IMR-90 (cell line): ENCODE measurements around the gene CCT4. TPM values are rescaled to one million over a fixed set of nuclear protein-coding genes. Genes with fewer than 3 reads are reported as not detected.

Experiments
- ATAC-seq: fragments of 200-7000 bp; cut with Tn5 transposase; 2 replicates; pipeline ENCODE4 v1.9.1; 2020; ENCODE audit warnings: low read depth, mild to moderate bottlenecking, moderate library complexity
- BruUV-seq: library from RNA; stranded (reverse); fragments of 400-500 nt; replicated peaks from 2 replicates; lab custom pipeline; 2021; lab: Mats Ljungman, UMichigan
- CTCF ChIA-PET: fragments of 300-600 bp; formaldehyde crosslinking; extraction: SDS; loops from one replicate; lab custom pipeline; 2021; ENCODE audit warnings: antibody characterized with exemption; lab: Yijun Ruan, JAX
- POLR2A ChIA-PET: fragments of 300-600 bp; sonication (Branson Sonifier 250); formaldehyde crosslinking; loops from one replicate; lab custom pipeline; 2022; ENCODE audit warnings: antibody characterized with exemption; ENCODE audit not compliant: unreplicated experiment; lab: Charles Lee
- DNase-seq: peaks from one replicate; pipeline ENCODE4 v3.0.0; 2013
- H2AFZ ChIP-seq: replicated peaks from 2 replicates; pipeline ENCODE3; 2013; ENCODE audit warnings: low read length, mild to moderate bottlenecking; ENCODE audit not compliant: poor library complexity
- H2AK5ac ChIP-seq: 2 replicates; pipeline ENCODE4 v1.6.1; 2013; ENCODE audit warnings: low read depth, low read length, inconsistent platforms
- H2AK9ac ChIP-seq: replicated peaks from 2 replicates; pipeline ENCODE3; 2013; ENCODE audit warnings: mild to moderate bottlenecking, low read depth, low read length, moderate library complexity; ENCODE audit not compliant: poor library complexity
- H2BK120ac ChIP-seq: 2 replicates; pipeline ENCODE4 v1.6.1; 2013; ENCODE audit warnings: low read depth, low read length, inconsistent platforms
- H2BK15ac ChIP-seq: 3 replicates; pipeline ENCODE4 v1.6.1; 2013; ENCODE audit warnings: low read depth, low read length, inconsistent platforms
- H2BK20ac ChIP-seq: 2 replicates; pipeline ENCODE4 v1.6.1; 2013; ENCODE audit warnings: low read depth, mild to moderate bottlenecking, inconsistent platforms, low read length, moderate library complexity
- H2BK5ac ChIP-seq: 2 replicates; pipeline ENCODE4 v1.6.1; 2013; ENCODE audit warnings: mild to moderate bottlenecking, low read depth, low read length, inconsistent platforms; ENCODE audit not compliant: poor library complexity, severe bottlenecking
- H3K14ac ChIP-seq: replicated peaks from 2 replicates; pipeline ENCODE4 v1.6.1; 2013; ENCODE audit warnings: low read depth, low read length, inconsistent platforms
- H3K18ac ChIP-seq: 2 replicates; pipeline ENCODE4 v1.6.1; 2013; ENCODE audit warnings: low read depth, low read length, control low read depth
- H3K23ac ChIP-seq: 2 replicates; pipeline ENCODE4 v1.6.1; 2013; ENCODE audit warnings: low read depth, low read length, inconsistent platforms
- H3K27ac ChIP-seq: 2 replicates; pipeline ENCODE4 v1.5.1; 2013; ENCODE audit warnings: mild to moderate bottlenecking, control low read depth, low read length; ENCODE audit not compliant: insufficient read depth
- H3K27me3 ChIP-seq: 2 replicates; pipeline ENCODE4 v1.6.1; 2013; ENCODE audit warnings: low read length; ENCODE audit not compliant: control insufficient read depth, insufficient read depth
- H3K36me3 ChIP-seq: 2 replicates; pipeline ENCODE4 v1.6.1; 2013; ENCODE audit warnings: low read length, mixed read lengths; ENCODE audit not compliant: control insufficient read depth, insufficient read depth
- H3K4ac ChIP-seq: 2 replicates; pipeline ENCODE4 v1.6.1; 2013; ENCODE audit warnings: low read depth, low read length, inconsistent platforms
- H3K4me1 ChIP-seq: 2 replicates; pipeline ENCODE4 v1.6.1; 2013; ENCODE audit warnings: low read length, mixed read lengths; ENCODE audit not compliant: control insufficient read depth, insufficient read depth
- H3K4me2 ChIP-seq: 2 replicates; pipeline ENCODE4 v1.6.1; 2013; ENCODE audit warnings: low read depth, mild to moderate bottlenecking, control low read depth, low read length, moderate library complexity
- H3K4me3 ChIP-seq: 2 replicates; pipeline ENCODE4 v1.5.1; 2013; ENCODE audit warnings: low read depth, mild to moderate bottlenecking, control low read depth, low read length, moderate library complexity; ENCODE audit not compliant: insufficient read depth
- H3K56ac ChIP-seq: 2 replicates; pipeline ENCODE4 v1.6.1; 2013; ENCODE audit warnings: low read length, inconsistent platforms; ENCODE audit not compliant: insufficient read depth; ENCODE audit errors: extremely low read depth
- H3K79me1 ChIP-seq, 2 experiments: 2 replicates each; pipeline ENCODE4 v1.6.1; 2013; ENCODE audit warnings: low read length in 2 of 2, inconsistent platforms in 1 of 2, low read depth in 1 of 2
- H3K9ac ChIP-seq: 2 replicates; pipeline ENCODE4 v1.6.1; 2013; ENCODE audit warnings: low read depth, low read length, control low read depth
- H3K9me1 ChIP-seq: 2 replicates; pipeline ENCODE4 v1.6.1; 2013; ENCODE audit warnings: low read length, inconsistent platforms; ENCODE audit not compliant: insufficient read depth
- H3K9me3 ChIP-seq: 2 replicates; pipeline ENCODE4 v1.6.1; 2013; ENCODE audit warnings: low read length; ENCODE audit not compliant: control insufficient read depth, insufficient read depth
- H4K20me1 ChIP-seq: 2 replicates; pipeline ENCODE4 v1.6.1; 2013; ENCODE audit warnings: low read length, inconsistent platforms; ENCODE audit not compliant: insufficient read depth
- H4K5ac ChIP-seq: 2 replicates; pipeline ENCODE4 v1.6.1; 2013; ENCODE audit warnings: mild to moderate bottlenecking, low read depth, low read length, control low read depth
- H4K8ac ChIP-seq, 2 experiments: 2 replicates each; pipeline ENCODE4 v1.6.1; 2013; ENCODE audit warnings: low read depth in 2 of 2, low read length in 2 of 2, control low read depth in 1 of 2, inconsistent platforms in 1 of 2
- H4K91ac ChIP-seq: 2 replicates; pipeline ENCODE4 v1.6.1; 2013; ENCODE audit warnings: low read depth, low read length, inconsistent platforms; ENCODE audit not compliant: insufficient read depth
- BHLHE40 ChIP-seq: fragments of 150-350 bp; IDR thresholded peaks from 2 replicates; pipeline ENCODE4 v1.6.1; 2016; ENCODE audit warnings: mild to moderate bottlenecking, low read depth, low read length
- CEBPB ChIP-seq: IDR thresholded peaks from 2 replicates; pipeline ENCODE4 v1.6.1; 2012; ENCODE audit warnings: low read depth, low read length, improper control_type of control experiment
- CHD1 ChIP-seq: IDR thresholded peaks from 2 replicates; pipeline ENCODE4 v1.6.1; 2012; ENCODE audit warnings: low read depth, low read length, improper control_type of control experiment
- CTCF ChIP-seq: conservative IDR thresholded peaks from 2 replicates; pipeline ENCODE4 v1.5.1; 2012; ENCODE audit warnings: mild to moderate bottlenecking, low read depth, low read length, improper control_type of control experiment
- ELK1 ChIP-seq: fragments of 150-350 bp; IDR thresholded peaks from 2 replicates; pipeline ENCODE4 v1.6.1; 2016; ENCODE audit warnings: low read depth, mild to moderate bottlenecking, low read length, moderate library complexity, borderline replicate concordance
- FOS ChIP-seq: fragments of 150-350 bp; IDR thresholded peaks from 2 replicates; pipeline ENCODE4 v1.6.1; 2016; ENCODE audit warnings: low read depth, low read length
- MAFK ChIP-seq: IDR thresholded peaks from 2 replicates; pipeline ENCODE4 v1.6.1; 2012; ENCODE audit warnings: low read depth, low read length, improper control_type of control experiment
- MAZ ChIP-seq: IDR thresholded peaks from 2 replicates; pipeline ENCODE4 v1.6.1; 2012; ENCODE audit warnings: low read depth, mild to moderate bottlenecking, low read length, improper control_type of control experiment, moderate library complexity, borderline replicate concordance
- MXI1 ChIP-seq: IDR thresholded peaks from 2 replicates; pipeline ENCODE4 v1.6.1; 2012; ENCODE audit warnings: low read depth, mild to moderate bottlenecking, low read length, moderate library complexity, borderline replicate concordance
- NFE2L2 ChIP-seq: fragments of 150-350 bp; IDR thresholded peaks from 2 replicates; pipeline ENCODE4 v1.6.1; 2016; ENCODE audit warnings: low read depth, mild to moderate bottlenecking, low read length
- POLR2A ChIP-seq: IDR thresholded peaks from 2 replicates; pipeline ENCODE4 v1.6.1; 2012; ENCODE audit warnings: mild to moderate bottlenecking, low read depth, low read length
- RAD21 ChIP-seq: IDR thresholded peaks from 2 replicates; pipeline ENCODE4 v1.6.1; 2012; ENCODE audit warnings: low read length, improper control_type of control experiment
- RCOR1 ChIP-seq: IDR thresholded peaks from 2 replicates; pipeline ENCODE4 v1.6.1; 2012; ENCODE audit warnings: mild to moderate bottlenecking, low read length, improper control_type of control experiment; ENCODE audit not compliant: insufficient replicate concordance
- RFX5 ChIP-seq: IDR thresholded peaks from 2 replicates; pipeline ENCODE4 v1.8.0; 2012; ENCODE audit warnings: low read depth, mild to moderate bottlenecking, low read length, moderate library complexity
- SMC3 ChIP-seq: fragments of 150-350 bp; IDR thresholded peaks from 2 replicates; pipeline ENCODE4 v1.6.1; 2016; ENCODE audit warnings: low read depth, mild to moderate bottlenecking, antibody characterized with exemption, low read length, moderate library complexity
- USF2 ChIP-seq: fragments of 150-350 bp; IDR thresholded peaks from 2 replicates; pipeline ENCODE4 v1.6.1; 2017; ENCODE audit warnings: mild to moderate bottlenecking, antibody characterized with exemption, low read length, low read depth
- WGBS, 2 experiments: methylation state at CpG; one replicate each; pipeline versions ENCODE4 v1.1.5 to v1.1.7; 2013; ENCODE audit warnings: missing lambda C conversion rate in 2 of 2; ENCODE audit not compliant: insufficient read length in 1 of 2; ENCODE audit errors: extremely low coverage in 2 of 2; 5-methylcytosine and 5-hydroxymethylcytosine counted together
- dilution Hi-C: fragments of 300-500 bp; cut with HindIII; formaldehyde crosslinking; loops from one replicate; pipeline ENCODE4 v1.14.3; 2018; ENCODE audit warnings: low sequenced_read_pairs; ENCODE audit not compliant: unreplicated experiment
- in situ Hi-C: fragments of 300-500 bp; cut with MboI; formaldehyde crosslinking; loops from 3 replicates; pipeline ENCODE4 v1.14.3; 2019; ENCODE audit warnings: low sequenced_read_pairs, inconsistent platforms, mixed read lengths
- intact Hi-C: fragments of 100-400 bp; cut with micrococcal nuclease; formaldehyde crosslinking; loops from 2 replicates; pipeline ENCODE4 v1.10.0; 2022
- polyA plus RNA-seq, 3 experiments: library from polyadenylated mRNA; depleted of rRNA; stranded (reverse); fragments of >200 nt; gene quantifications; 2 replicates each; pipeline ENCODE4 v1.2.3, GENCODE V29; 2012; ENCODE audit warnings: low replicate concordance in 1 of 3
- total RNA-seq: library from RNA; depleted of rRNA; stranded (reverse); fragments of >200 nt; gene quantifications from 2 replicates; pipeline ENCODE4 v1.2.3, GENCODE V29; 2012

The CCT4 gene
- total and polyA plus RNA-seq, 2 of the 4 experiments (the other 2 are of a cell fraction), result 94.4 to 187 TPM

- no TSS peak for BruUV-seq
- H3K79me1 ChIP-seq, result peaks cover 17 to 31% of the 10 kb centered on the region in 2 experiments; a peak in 3 of 4 replicates
- H3K23ac ChIP-seq, result no peak overlapping the region
- H3K18ac ChIP-seq, result no peak overlapping the region
- TF ChIP-seq CHD1 (no peak), SMC3 (no peak), NFE2L2 (no peak), CEBPB (no peak), RFX5 (no peak), USF2 (no peak), POLR2A (no peak), BHLHE40 (no peak), ELK1 (no peak), MAZ (no peak), FOS (no peak), MAFK (no peak), CTCF (no peak), RCOR1 (no peak), RAD21 (no peak), MXI1 (no peak)
- no peaks in the 10 kb centered on the region for H3K9me3 ChIP-seq
- no peaks in the 10 kb centered on the region for H3K4me1 ChIP-seq
- H4K8ac ChIP-seq, result no peak overlapping the region
- no peak overlapping the region for H2AK5ac ChIP-seq
- ChIA-PET CTCF (no interaction called here), POLR2A (interaction anchor here (0.5 kb wide), 1 partner anchor 865 kb away, joined by 4 read pairs; the partner anchor contains the start of gene PUS10)
- in situ Hi-C loops, result no loop called here
- no peaks in the 10 kb centered on the region for H3K27me3 ChIP-seq
- dilution Hi-C loops, result no loop called here
- no peak overlapping the region for H3K14ac ChIP-seq
- no peak overlapping the region for H3K4me3 ChIP-seq
- WGBS, 2 experiments, result 100% methylated on average over 3 of the region's 5 CpGs; no CpG with 5 or more reads in 1 of the 2 experiments
- no peak overlapping the region for H2AFZ ChIP-seq
- no peak overlapping the region for H3K9ac ChIP-seq
- no peaks in the 10 kb centered on the region; the same call in 1 of the 2 replicates for H3K9me1 ChIP-seq
- ATAC-seq (no peak), DNase-seq (no peak)
- H4K5ac ChIP-seq, result no peak overlapping the region
- H2AK9ac ChIP-seq, result no peak overlapping the region
- intact Hi-C loops, result loop anchor here (10.0 kb wide), 2 partner anchors 348 to 398 kb away; partner anchors contain the start of gene XPO1
- no peak overlapping the region for H4K91ac ChIP-seq
- no peak overlapping the region for H3K4ac ChIP-seq
- H2BK5ac ChIP-seq, result no peak overlapping the region
- H3K4me2 ChIP-seq, result no peak overlapping the region
- H3K56ac ChIP-seq, result no peak overlapping the region
- H2BK120ac ChIP-seq, result no peak overlapping the region
- peaks cover 43% of the 10 kb centered on the region for H3K36me3 ChIP-seq
- peaks cover 46% of the 10 kb centered on the region for H4K20me1 ChIP-seq
- H2BK15ac ChIP-seq, result no peak overlapping the region
- H3K27ac ChIP-seq, result no peak overlapping the region
- H2BK20ac ChIP-seq, result no peak overlapping the region
Measured at GRCh38 chr2:61882850-61883249, 5.6 kb downstream of the CCT4 start.
